GM12878 (cell line): ENCODE measurements around the gene CDC42BPA. TPM values are rescaled to one million over a fixed set of nuclear protein-coding genes. Genes with fewer than 3 reads are reported as not detected.

Experiments used
- ATAC-seq: fragments of 200-7000 bp; cut with Tn5 transposase; 3 replicates; pipeline ENCODE4 v1.9.1; 2020; ENCODE audit warnings: mild to moderate bottlenecking, moderate library complexity
- BruUV-seq: library from RNA; stranded (reverse); fragments of 400-500 nt; replicated peaks from 2 replicates; lab custom pipeline; 2021; lab: Mats Ljungman, UMichigan
- CTCF ChIA-PET: fragments of 300-600 bp; sonication (Branson Sonifier 250); formaldehyde crosslinking; extraction: SDS; loops from one replicate; lab custom pipeline; 2021; ENCODE audit warnings: inconsistent platforms; lab: Yijun Ruan, JAX
- POLR2A ChIA-PET: fragments of 350-600 bp; formaldehyde crosslinking; extraction: SDS; loops from one replicate; lab custom pipeline; 2021; ENCODE audit warnings: inconsistent platforms; lab: Charles Lee
- RAD21 ChIA-PET: fragments of 300-600 bp; sonication (Branson Sonifier 250); formaldehyde crosslinking; loops from one replicate; lab custom pipeline; 2023; ENCODE audit warnings: antibody characterized with exemption; ENCODE audit not compliant: unreplicated experiment; lab: Charles Lee
- SMC1A ChIA-PET: fragments of 300-600 bp; sonication (Branson Sonifier 250); formaldehyde crosslinking; loops from one replicate; lab custom pipeline; 2023; ENCODE audit not compliant: unreplicated experiment, uncharacterized antibody; lab: Charles Lee
- DNase-seq: peaks from one replicate; pipeline ENCODE4 v3.0.0-alpha.2; 2011; ENCODE audit warnings: low read depth, low spot score
- FAIRE-seq: peaks from 3 replicates; lab custom pipeline; 2011; peaks lifted over from hg19 to GRCh38; lab: Jason Lieb, UNC
- H2AFZ ChIP-seq: 2 replicates; pipeline ENCODE4 v1.6.0; 2011; ENCODE audit warnings: low read depth, low read length, control low read depth; ENCODE audit not compliant: control insufficient read depth
- H3K27ac ChIP-seq: 2 replicates; pipeline ENCODE4 v1.5.1; 2011; ENCODE audit warnings: control low read depth; ENCODE audit not compliant: control insufficient read depth, insufficient read depth
- H3K27me3 ChIP-seq, 2 experiments: replicated peaks in 1 of 2; 2 replicates each; pipeline versions ENCODE4 v1.6.0 to v1.6.1; 2011; ENCODE audit warnings: low read length in 1 of 2; ENCODE audit not compliant: control insufficient read depth in 2 of 2, insufficient read depth in 2 of 2
- H3K36me3 ChIP-seq, 2 experiments: 2 replicates each; pipeline ENCODE4 v1.5.1; 2011; ENCODE audit warnings: low read length in 1 of 2; ENCODE audit not compliant: control insufficient read depth in 2 of 2, insufficient read depth in 2 of 2
- H3K4me1 ChIP-seq: 2 replicates; pipeline ENCODE4 v1.6.1; 2011; ENCODE audit warnings: mild to moderate bottlenecking, low read length, moderate library complexity, mixed read lengths; ENCODE audit not compliant: control insufficient read depth, insufficient read depth
- H3K4me2 ChIP-seq: 2 replicates; pipeline ENCODE4 v1.6.0; 2011; ENCODE audit warnings: control low read depth; ENCODE audit not compliant: control insufficient read depth, insufficient read depth
- H3K4me3 ChIP-seq: fragments of 200-600 bp; sonication (generic); 2 replicates; pipeline ENCODE4 v1.5.1; 2016
- H3K79me2 ChIP-seq: 2 replicates; pipeline ENCODE4 v1.6.0; 2011; ENCODE audit warnings: low read length; ENCODE audit not compliant: control insufficient read depth, insufficient read depth
- H3K9ac ChIP-seq: 2 replicates; pipeline ENCODE4 v1.8.0; 2011; ENCODE audit warnings: low read length, control low read depth, mixed read lengths; ENCODE audit not compliant: control insufficient read depth, insufficient read depth
- H3K9me3 ChIP-seq: replicated peaks from 3 replicates; pipeline ENCODE4 v1.5.1; 2011; ENCODE audit warnings: mild to moderate bottlenecking, low read length; ENCODE audit not compliant: control insufficient read depth, insufficient read depth
- H4K20me1 ChIP-seq: 2 replicates; pipeline ENCODE4 v1.6.0; 2011; ENCODE audit not compliant: control insufficient read depth, insufficient read depth
- ASH2L ChIP-seq: fragments of 300-600, 200-600 bp; sonication (generic); IDR thresholded peaks from 2 replicates; pipeline ENCODE4 v1.6.1; 2017; ENCODE audit warnings: low read depth, mild to moderate bottlenecking, borderline replicate concordance
- CBX5 ChIP-seq: sonication (generic); IDR thresholded peaks from 2 replicates; pipeline ENCODE4 v1.6.1; 2016; ENCODE audit warnings: low read depth, moderate library complexity, mild to moderate bottlenecking, inconsistent platforms
- MTA3 ChIP-seq: IDR thresholded peaks from 2 replicates; pipeline ENCODE4 v1.6.1; 2012; ENCODE audit warnings: low read length, inconsistent platforms, borderline replicate concordance
- NR2F1 ChIP-seq: fragments of 450-650 bp; conservative IDR thresholded peaks from 2 replicates; pipeline ENCODE4 v1.6.1; 2017; ENCODE audit warnings: mild to moderate bottlenecking
- RUNX3 ChIP-seq: IDR thresholded peaks from 2 replicates; pipeline ENCODE4 v1.6.1; 2012; ENCODE audit warnings: low read length, inconsistent platforms
- YBX1 ChIP-seq: fragments of 450-650 bp; IDR thresholded peaks from 2 replicates; pipeline ENCODE4 v1.6.1; 2016; ENCODE audit warnings: antibody characterized with exemption
- WGBS: methylation state at CpG from one replicate; pipeline ENCODE4 v1.1.6; 2016; ENCODE audit warnings: low lambda C conversion rate; ENCODE audit not compliant: insufficient replicate concordance, insufficient coverage; ENCODE audit errors: missing lambda C conversion rate; 5-methylcytosine and 5-hydroxymethylcytosine counted together
- in situ Hi-C: fragments of 300-500 bp; cut with MboI; formaldehyde crosslinking; loops from 9 replicates; pipeline ENCODE4 v1.14.3; 2018; ENCODE audit warnings: mixed read lengths
- intact Hi-C: fragments of 100-400 bp; cut with micrococcal nuclease; formaldehyde crosslinking; loops from one replicate; pipeline ENCODE4 v1.14.2; 2022; ENCODE audit not compliant: unreplicated experiment
- polyA plus RNA-seq, 11 experiments: library from polyadenylated mRNA; depleted of rRNA in 4 of 11; unstranded in 6 of 11; stranded (reverse) in 5 of 11; fragments of >200 nt; fragmentation: Nextera tagmentation in 4 of 11; fragmentation: Illumina TruSeq in 1 of 11; extraction: Ambion mirVana in 4 of 11; extraction: Trizol in 1 of 11; gene quantifications; 1 replicate in 1 of 11; 2 replicates in 10 of 11; pipeline versions ENCODE4 v1.2.1 to v1.2.3, GENCODE V29; 2011 to 2016; ENCODE audit warnings: inconsistent platforms in 2 of 11, missing spikeins in 2 of 11, low read depth in 1 of 11
- total RNA-seq, 4 experiments: library from RNA; depleted of rRNA in 3 of 4; stranded (reverse); fragments of >200 nt in 3 of 4; fragmentation: Illumina TruSeq in 1 of 4; extraction: Trizol in 1 of 4; gene quantifications; 2 replicates each; pipeline versions ENCODE4 v1.2.1 to v1.2.3, GENCODE V29; 2013 to 2021
- TF ChIP-seq, protein P1 (sequence below): IDR thresholded peaks from 2 replicates; pipeline ENCODE4 v1.6.1; 2012; ENCODE audit warnings: low read depth, low read length, improper control_type of control experiment
- TF ChIP-seq, protein P2 (sequence below): fragments of 450-650 bp; IDR thresholded peaks from 2 replicates; pipeline ENCODE4 v1.6.1; 2017; ENCODE audit warnings: mild to moderate bottlenecking, moderate library complexity
- TF ChIP-seq, protein P3 (sequence below): fragments of 150-350 bp; IDR thresholded peaks from 2 replicates; pipeline ENCODE4 v1.6.1; 2016; ENCODE audit warnings: low read depth, low read length

CDC42BPA gene
- total and polyA plus RNA-seq, 10 of the 15 experiments (the other 5 are each of a cell fraction or from before 2014, with no cell fraction given) = 0.02 to 0.52 (median 0.10) TPM

DNA sequence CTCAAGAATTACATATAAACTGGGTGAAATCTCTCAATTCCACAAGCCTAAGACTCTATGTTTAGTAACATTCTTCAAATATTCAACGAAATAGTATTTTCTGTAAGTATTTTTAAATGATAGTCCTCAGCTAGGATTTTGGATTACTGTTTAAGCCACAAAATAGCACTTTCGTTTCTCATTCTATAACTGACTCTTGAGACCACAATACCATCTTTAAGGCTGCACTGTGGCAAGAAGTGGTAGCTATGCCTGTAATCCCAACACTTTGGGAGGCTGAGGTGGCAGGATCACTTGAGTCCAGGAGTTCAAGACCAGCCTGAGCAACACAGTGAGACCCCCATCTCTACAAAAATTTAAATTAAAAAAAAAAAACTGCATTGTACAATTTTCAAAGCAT lies 126.7 kb downstream of the CDC42BPA start:
- CTCF ChIA-PET = no interaction called here
- Histone ChIP-seq H3K4me2 (no peak overlapping the region), H3K9me3 (no peaks in the 10 kb centered on the region), H3K4me1 (peaks cover 7% of the 10 kb centered on the region; the same call in 1 of the 2 replicates), H4K20me1 (no peaks in the 10 kb centered on the region), H3K9ac (no peak overlapping the region), H3K4me3 (no peak overlapping the region), H3K79me2 (no peaks in the 10 kb centered on the region), H3K27ac (no peak overlapping the region), H2AFZ (no peak overlapping the region), H3K27me3 (no peaks in the 10 kb centered on the region; a peak in 1 of 4 replicates), H3K36me3 (no peaks in the 10 kb centered on the region)
- in situ Hi-C loops = no loop called here
- TF ChIP-seq, protein P1, sequence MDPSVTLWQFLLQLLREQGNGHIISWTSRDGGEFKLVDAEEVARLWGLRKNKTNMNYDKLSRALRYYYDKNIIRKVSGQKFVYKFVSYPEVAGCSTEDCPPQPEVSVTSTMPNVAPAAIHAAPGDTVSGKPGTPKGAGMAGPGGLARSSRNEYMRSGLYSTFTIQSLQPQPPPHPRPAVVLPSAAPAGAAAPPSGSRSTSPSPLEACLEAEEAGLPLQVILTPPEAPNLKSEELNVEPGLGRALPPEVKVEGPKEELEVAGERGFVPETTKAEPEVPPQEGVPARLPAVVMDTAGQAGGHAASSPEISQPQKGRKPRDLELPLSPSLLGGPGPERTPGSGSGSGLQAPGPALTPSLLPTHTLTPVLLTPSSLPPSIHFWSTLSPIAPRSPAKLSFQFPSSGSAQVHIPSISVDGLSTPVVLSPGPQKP = no peak
- TF ChIP-seq ASH2L (no peak), RUNX3 (0 out of 2 replicates have a peak, but pooled peaks have one; percentile 21)
- FAIRE-seq (no peak), DNase-seq (no peak), ATAC-seq (peak; percentile 84)
- RAD21 ChIA-PET = no interaction called here
- intact Hi-C loops = no loop called here
- BruUV-seq = no TSS peak
- WGBS = 0% methylated on average over 2 of the region's 2 CpGs
- SMC1A ChIA-PET = no interaction called here
- POLR2A ChIA-PET = no interaction called here

DNA sequence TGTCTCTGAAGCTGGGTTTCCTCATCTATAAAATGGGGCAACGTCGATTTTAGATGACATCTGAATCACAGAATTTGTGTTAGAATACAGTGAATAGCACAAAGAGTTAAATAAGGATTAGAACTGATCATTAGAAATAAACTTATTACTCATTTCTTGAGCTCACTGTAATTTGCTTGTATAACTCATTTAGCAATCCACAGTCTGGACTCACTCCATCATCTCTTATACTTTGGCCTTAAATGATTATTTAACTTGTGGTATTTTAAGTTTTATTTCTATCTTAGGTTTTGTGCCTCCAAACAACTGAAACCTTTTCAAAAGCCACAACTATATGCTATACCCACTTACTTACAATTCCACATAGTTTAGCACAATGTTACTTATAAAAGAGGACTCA lies 128.0 kb downstream of the CDC42BPA start:
- SMC1A ChIA-PET = no interaction called here
- in situ Hi-C loops (no loop called here), intact Hi-C loops (no loop called here)
- POLR2A ChIA-PET = no interaction called here
- no peak for DNase-seq
- WGBS = 0% methylated on average over 2 of the region's 2 CpGs
- H3K36me3 ChIP-seq = no peaks in the 10 kb centered on the region
- peaks cover 7% of the 10 kb centered on the region; the same call in 1 of the 2 replicates for H3K4me1 ChIP-seq
- BruUV-seq = no TSS peak
- no peaks in the 10 kb centered on the region for H3K9me3 ChIP-seq
- no peaks in the 10 kb centered on the region; a peak in 1 of 4 replicates for H3K27me3 ChIP-seq
- RAD21 ChIA-PET = no interaction called here
- no peak overlapping the region for H3K27ac ChIP-seq
- no peak overlapping the region for H3K4me2 ChIP-seq
- CTCF ChIA-PET = no interaction called here
- no peak for ATAC-seq
- H3K9ac ChIP-seq = no peak overlapping the region
- H4K20me1 ChIP-seq = no peaks in the 10 kb centered on the region
- no peak overlapping the region for H2AFZ ChIP-seq
- no peaks in the 10 kb centered on the region for H3K79me2 ChIP-seq
- no peak overlapping the region for H3K4me3 ChIP-seq
- FAIRE-seq = no peak
- TF ChIP-seq, protein P2, sequence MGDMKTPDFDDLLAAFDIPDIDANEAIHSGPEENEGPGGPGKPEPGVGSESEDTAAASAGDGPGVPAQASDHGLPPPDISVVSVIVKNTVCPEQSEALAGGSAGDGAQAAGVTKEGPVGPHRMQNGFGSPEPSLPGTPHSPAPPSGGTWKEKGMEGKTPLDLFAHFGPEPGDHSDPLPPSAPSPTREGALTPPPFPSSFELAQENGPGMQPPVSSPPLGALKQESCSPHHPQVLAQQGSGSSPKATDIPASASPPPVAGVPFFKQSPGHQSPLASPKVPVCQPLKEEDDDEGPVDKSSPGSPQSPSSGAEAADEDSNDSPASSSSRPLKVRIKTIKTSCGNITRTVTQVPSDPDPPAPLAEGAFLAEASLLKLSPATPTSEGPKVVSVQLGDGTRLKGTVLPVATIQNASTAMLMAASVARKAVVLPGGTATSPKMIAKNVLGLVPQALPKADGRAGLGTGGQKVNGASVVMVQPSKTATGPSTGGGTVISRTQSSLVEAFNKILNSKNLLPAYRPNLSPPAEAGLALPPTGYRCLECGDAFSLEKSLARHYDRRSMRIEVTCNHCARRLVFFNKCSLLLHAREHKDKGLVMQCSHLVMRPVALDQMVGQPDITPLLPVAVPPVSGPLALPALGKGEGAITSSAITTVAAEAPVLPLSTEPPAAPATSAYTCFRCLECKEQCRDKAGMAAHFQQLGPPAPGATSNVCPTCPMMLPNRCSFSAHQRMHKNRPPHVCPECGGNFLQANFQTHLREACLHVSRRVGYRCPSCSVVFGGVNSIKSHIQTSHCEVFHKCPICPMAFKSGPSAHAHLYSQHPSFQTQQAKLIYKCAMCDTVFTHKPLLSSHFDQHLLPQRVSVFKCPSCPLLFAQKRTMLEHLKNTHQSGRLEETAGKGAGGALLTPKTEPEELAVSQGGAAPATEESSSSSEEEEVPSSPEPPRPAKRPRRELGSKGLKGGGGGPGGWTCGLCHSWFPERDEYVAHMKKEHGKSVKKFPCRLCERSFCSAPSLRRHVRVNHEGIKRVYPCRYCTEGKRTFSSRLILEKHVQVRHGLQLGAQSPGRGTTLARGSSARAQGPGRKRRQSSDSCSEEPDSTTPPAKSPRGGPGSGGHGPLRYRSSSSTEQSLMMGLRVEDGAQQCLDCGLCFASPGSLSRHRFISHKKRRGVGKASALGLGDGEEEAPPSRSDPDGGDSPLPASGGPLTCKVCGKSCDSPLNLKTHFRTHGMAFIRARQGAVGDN = no peak
- no peak for TF ChIP-seq CBX5
- TF ChIP-seq NR2F1 = no peak
- TF ChIP-seq, protein P3, sequence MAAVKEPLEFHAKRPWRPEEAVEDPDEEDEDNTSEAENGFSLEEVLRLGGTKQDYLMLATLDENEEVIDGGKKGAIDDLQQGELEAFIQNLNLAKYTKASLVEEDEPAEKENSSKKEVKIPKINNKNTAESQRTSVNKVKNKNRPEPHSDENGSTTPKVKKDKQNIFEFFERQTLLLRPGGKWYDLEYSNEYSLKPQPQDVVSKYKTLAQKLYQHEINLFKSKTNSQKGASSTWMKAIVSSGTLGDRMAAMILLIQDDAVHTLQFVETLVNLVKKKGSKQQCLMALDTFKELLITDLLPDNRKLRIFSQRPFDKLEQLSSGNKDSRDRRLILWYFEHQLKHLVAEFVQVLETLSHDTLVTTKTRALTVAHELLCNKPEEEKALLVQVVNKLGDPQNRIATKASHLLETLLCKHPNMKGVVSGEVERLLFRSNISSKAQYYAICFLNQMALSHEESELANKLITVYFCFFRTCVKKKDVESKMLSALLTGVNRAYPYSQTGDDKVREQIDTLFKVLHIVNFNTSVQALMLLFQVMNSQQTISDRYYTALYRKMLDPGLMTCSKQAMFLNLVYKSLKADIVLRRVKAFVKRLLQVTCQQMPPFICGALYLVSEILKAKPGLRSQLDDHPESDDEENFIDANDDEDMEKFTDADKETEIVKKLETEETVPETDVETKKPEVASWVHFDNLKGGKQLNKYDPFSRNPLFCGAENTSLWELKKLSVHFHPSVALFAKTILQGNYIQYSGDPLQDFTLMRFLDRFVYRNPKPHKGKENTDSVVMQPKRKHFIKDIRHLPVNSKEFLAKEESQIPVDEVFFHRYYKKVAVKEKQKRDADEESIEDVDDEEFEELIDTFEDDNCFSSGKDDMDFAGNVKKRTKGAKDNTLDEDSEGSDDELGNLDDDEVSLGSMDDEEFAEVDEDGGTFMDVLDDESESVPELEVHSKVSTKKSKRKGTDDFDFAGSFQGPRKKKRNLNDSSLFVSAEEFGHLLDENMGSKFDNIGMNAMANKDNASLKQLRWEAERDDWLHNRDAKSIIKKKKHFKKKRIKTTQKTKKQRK = no peak
- TF ChIP-seq RUNX3 = no peak
- TF ChIP-seq YBX1 = no peak
- TF ChIP-seq MTA3 = no peak
